Activated CD4-positive, alpha-beta memory T cell treated with anti-CD3 and anti-CD28 coated beads for 36 hours (primary cell): ENCODE data around the gene PATE1. TPM values are rescaled to one million over a fixed set of nuclear protein-coding genes. Genes with fewer than 3 reads are reported as not detected.

Experiments
- CTCF ChIA-PET: fragments of 350-600 bp; sonication (Branson Sonifier 250); formaldehyde crosslinking; loops from one replicate; lab custom pipeline; 2021; ENCODE audit warnings: antibody characterized with exemption, inconsistent platforms; lab: Charles Lee
- POLR2A ChIA-PET: fragments of 350-600 bp; sonication (Branson Sonifier 250); formaldehyde crosslinking; loops from one replicate; lab custom pipeline; 2021; ENCODE audit warnings: antibody characterized with exemption; lab: Charles Lee
- DNase-seq: peaks from one replicate; pipeline ENCODE4 v3.0.0-alpha.2; 2020
- H3K27ac Mint-ChIP-seq: one replicate; pipeline ENCODE4 v1.8.0; 2021; ENCODE audit warnings: mixed read lengths
- H3K27me3 Mint-ChIP-seq: one replicate; pipeline ENCODE4 v1.8.0; 2021; ENCODE audit warnings: mixed read lengths
- H3K36me3 Mint-ChIP-seq: one replicate; pipeline ENCODE4 v1.8.0; 2021; ENCODE audit warnings: mixed read lengths
- H3K4me1 Mint-ChIP-seq: one replicate; pipeline ENCODE4 v1.8.0; 2021; ENCODE audit warnings: low read depth, mixed read lengths
- H3K4me3 Mint-ChIP-seq: one replicate; pipeline ENCODE4 v1.8.0; 2021; ENCODE audit warnings: mild to moderate bottlenecking, mixed read lengths
- H3K9me3 Mint-ChIP-seq: one replicate; pipeline ENCODE4 v1.8.0; 2021; ENCODE audit warnings: mixed read lengths
- intact Hi-C: fragments of 100-400 bp; cut with micrococcal nuclease; formaldehyde crosslinking; loops from one replicate; pipeline ENCODE4 v1.15.1; 2023
- total RNA-seq, 2 experiments: library from RNA; stranded (reverse); gene quantifications; one replicate each; pipeline ENCODE4 v1.2.3, GENCODE V29; 2021

PATE1 gene
- total RNA-seq, 2 experiments from 2014 or later: not detected

- Mint-ChIP-seq H3K27ac (no peak overlapping the region), H3K9me3 (no peaks in the 10 kb centered on the region), H3K4me1 (no peaks in the 10 kb centered on the region), H3K4me3 (no peak overlapping the region), H3K27me3 (peaks cover 7% of the 10 kb centered on the region), H3K36me3 (no peaks in the 10 kb centered on the region)
- DNase-seq: no peak
- ChIA-PET CTCF (no interaction called here), POLR2A (no interaction called here)
- intact Hi-C loops: no loop called here
Observed at GRCh38 chr11:125766251-125766650, 20.2 kb downstream of the PATE1 start.

GRCh38 chr11:125768336-125769046, 22.4 kb downstream of the PATE1 start:
- no peak for DNase-seq
- H3K27ac Mint-ChIP-seq: no peak overlapping the region
- no peaks in the 10 kb centered on the region for H3K36me3 Mint-ChIP-seq
- no peak overlapping the region for H3K4me3 Mint-ChIP-seq
- intact Hi-C loops: no loop called here
- no peaks in the 10 kb centered on the region for H3K9me3 Mint-ChIP-seq
- H3K4me1 Mint-ChIP-seq: no peaks in the 10 kb centered on the region
- POLR2A ChIA-PET: no interaction called here
- CTCF ChIA-PET: no interaction called here
- H3K27me3 Mint-ChIP-seq: peaks cover 7% of the 10 kb centered on the region

- H3K4me3 Mint-ChIP-seq: no peak overlapping the region
- no peaks in the 10 kb centered on the region for H3K9me3 Mint-ChIP-seq
- intact Hi-C loops: no loop called here
- ChIA-PET POLR2A (no interaction called here), CTCF (no interaction called here)
- no peaks in the 10 kb centered on the region for H3K4me1 Mint-ChIP-seq
- DNase-seq: no peak
- no peaks in the 10 kb centered on the region for H3K36me3 Mint-ChIP-seq
- peaks cover 7% of the 10 kb centered on the region for H3K27me3 Mint-ChIP-seq
- no peak overlapping the region for H3K27ac Mint-ChIP-seq
Observed at GRCh38 chr11:125770583-125770982, 24.5 kb downstream of the PATE1 start.

DNA sequence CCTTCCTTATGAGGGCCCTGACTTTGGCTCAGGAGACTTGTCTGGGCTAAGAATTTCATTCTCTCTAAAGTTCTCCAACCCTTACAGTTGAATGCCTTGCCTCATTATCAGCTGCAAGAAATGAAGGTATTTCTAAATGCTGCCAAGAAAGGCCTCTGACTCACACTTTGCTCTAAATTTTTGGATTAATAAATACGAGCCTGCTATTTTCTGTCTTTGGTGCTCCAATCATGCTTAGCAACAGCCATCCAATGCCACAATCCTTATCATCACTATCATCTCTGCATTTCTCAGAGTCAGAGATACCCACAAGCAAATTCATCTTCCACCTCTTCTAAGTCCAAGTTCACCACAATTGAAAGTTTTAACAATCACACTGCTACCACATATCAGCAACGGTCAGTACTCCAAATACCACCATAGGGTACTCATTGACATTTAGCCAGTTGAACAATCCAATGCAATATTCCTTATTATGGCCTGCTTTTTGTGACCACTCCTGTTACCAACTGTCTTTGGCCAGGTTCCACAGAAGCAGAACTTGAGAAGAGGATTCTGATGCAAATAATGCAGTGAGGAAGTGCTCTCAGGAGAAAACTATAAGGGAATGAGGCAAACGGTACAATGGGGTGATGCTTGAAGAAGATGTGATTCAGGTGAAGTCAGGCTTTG, 26.9 kb downstream of the PATE1 start:
- ChIA-PET POLR2A (no interaction called here), CTCF (no interaction called here)
- Mint-ChIP-seq H3K4me3 (no peak overlapping the region), H3K36me3 (no peaks in the 10 kb centered on the region), H3K27me3 (peaks cover 11% of the 10 kb centered on the region), H3K9me3 (no peaks in the 10 kb centered on the region), H3K4me1 (no peaks in the 10 kb centered on the region), H3K27ac (no peak overlapping the region)
- DNase-seq: no peak
- intact Hi-C loops: no loop called here

GRCh38 chr11:125773516-125773915, 27.4 kb downstream of the PATE1 start:
- ChIA-PET POLR2A (no interaction called here), CTCF (no interaction called here)
- Mint-ChIP-seq H3K36me3 (no peaks in the 10 kb centered on the region), H3K27me3 (peaks cover 10% of the 10 kb centered on the region), H3K4me3 (no peak overlapping the region), H3K9me3 (no peaks in the 10 kb centered on the region), H3K27ac (no peak overlapping the region), H3K4me1 (no peaks in the 10 kb centered on the region)
- DNase-seq: no peak
- intact Hi-C loops: no loop called here

DNA sequence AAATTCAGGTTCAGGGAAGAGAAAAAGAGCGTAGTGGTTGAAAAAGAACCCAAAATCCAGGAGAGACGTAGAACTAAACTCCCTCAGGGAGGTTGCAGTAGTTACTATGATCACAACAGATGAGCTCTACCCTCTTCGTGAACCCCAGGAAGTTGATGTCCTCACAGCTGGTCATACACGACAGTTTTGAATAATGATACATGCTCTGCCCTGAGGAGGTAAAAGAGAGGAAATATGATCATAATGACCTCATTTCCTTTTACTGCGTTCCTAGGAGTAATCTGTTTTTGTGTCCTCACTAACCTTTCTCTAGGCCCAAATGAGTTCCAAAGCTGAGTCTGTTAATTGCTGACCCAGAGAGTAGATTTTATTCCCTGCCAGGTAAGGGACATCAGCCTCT, 31.2 kb downstream of the PATE1 start:
- CTCF ChIA-PET: no interaction called here

DNA sequence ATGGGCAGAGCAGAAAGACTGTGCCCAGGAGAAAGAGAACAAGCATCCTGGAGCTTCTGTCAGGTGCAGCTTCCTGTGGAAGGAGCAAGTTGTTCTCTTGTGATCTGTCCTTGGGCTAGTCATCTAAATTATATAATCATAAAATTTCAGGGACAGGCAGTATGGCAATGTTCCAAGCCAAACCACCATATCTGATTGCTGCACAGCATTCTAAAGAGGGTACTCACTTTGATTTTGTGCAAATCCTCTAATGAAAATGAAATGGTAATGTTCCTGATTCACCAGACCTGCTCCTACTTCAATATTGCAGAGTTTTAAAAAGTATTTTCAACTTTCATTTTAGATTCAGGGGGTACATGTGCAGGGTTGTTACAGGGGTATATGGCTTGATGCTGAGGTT, 32.6 kb downstream of the PATE1 start, which contains the start of gene PATE2:
Gene PATE2, minus strand, starts transcription at position 101 of the 400 bp plus-strand sequence. Its CDS starts 55 bp downstream, at position 46.
- Mint-ChIP-seq H3K4me1 (no peaks in the 10 kb centered on the region), H3K4me3 (no peak within 1 kb of the TSS), H3K27ac (no peak within 1 kb of the TSS), H3K27me3 (peaks cover 19% of the 10 kb centered on the region), H3K36me3 (no peaks in the 10 kb centered on the region), H3K9me3 (peaks cover 2% of the 10 kb centered on the region)
- DNase-seq: no peak
- POLR2A ChIA-PET: no interaction called here
- CTCF ChIA-PET: no interaction called here
- intact Hi-C loops: no loop called here

More for the DNA sequence above, 31.2 kb downstream of the PATE1 start:
- POLR2A ChIA-PET: no interaction called here
- Mint-ChIP-seq H3K4me1 (no peaks in the 10 kb centered on the region), H3K4me3 (no peak overlapping the region), H3K27ac (no peak overlapping the region), H3K36me3 (no peaks in the 10 kb centered on the region), H3K27me3 (peaks cover 18% of the 10 kb centered on the region), H3K9me3 (no peaks in the 10 kb centered on the region)
- intact Hi-C loops: no loop called here
- DNase-seq: no peak

GRCh38 chr11:125784678-125785077, 38.6 kb downstream of the PATE1 start:
- peaks cover 2% of the 10 kb centered on the region for H3K9me3 Mint-ChIP-seq
- H3K4me3 Mint-ChIP-seq: no peak overlapping the region
- POLR2A ChIA-PET: no interaction called here
- CTCF ChIA-PET: no interaction called here
- H3K4me1 Mint-ChIP-seq: no peaks in the 10 kb centered on the region
- no peaks in the 10 kb centered on the region for H3K36me3 Mint-ChIP-seq
- intact Hi-C loops: no loop called here
- no peak for DNase-seq
- no peak overlapping the region for H3K27ac Mint-ChIP-seq
- H3K27me3 Mint-ChIP-seq: peaks cover 6% of the 10 kb centered on the region

- CTCF ChIA-PET: no interaction called here
- peaks cover 3% of the 10 kb centered on the region for H3K27me3 Mint-ChIP-seq
- DNase-seq: no peak
- H3K27ac Mint-ChIP-seq: no peak within 1 kb of the TSS
- no peaks in the 10 kb centered on the region for H3K36me3 Mint-ChIP-seq
- POLR2A ChIA-PET: no interaction called here
- intact Hi-C loops: no loop called here
- H3K4me1 Mint-ChIP-seq: no peaks in the 10 kb centered on the region
- no peak within 1 kb of the TSS for H3K4me3 Mint-ChIP-seq
- peaks cover 5% of the 10 kb centered on the region for H3K9me3 Mint-ChIP-seq
Observed at GRCh38 chr11:125787827-125788226, 41.7 kb downstream of the PATE1 start, which contains the start of gene PATE3. TSS of gene PATE3 (plus strand) at chr11:125788127. CDS start at chr11:125788152, 25 bp downstream.

GRCh38 chr11:125790825-125791224, 44.7 kb downstream of the PATE1 start:
- Mint-ChIP-seq H3K36me3 (no peaks in the 10 kb centered on the region), H3K4me3 (no peak overlapping the region), H3K9me3 (peaks cover 25% of the 10 kb centered on the region), H3K27me3 (peaks cover 2% of the 10 kb centered on the region), H3K27ac (no peak overlapping the region), H3K4me1 (no peaks in the 10 kb centered on the region)
- ChIA-PET POLR2A (no interaction called here), CTCF (no interaction called here)
- no peak for DNase-seq
- intact Hi-C loops: no loop called here

DNA sequence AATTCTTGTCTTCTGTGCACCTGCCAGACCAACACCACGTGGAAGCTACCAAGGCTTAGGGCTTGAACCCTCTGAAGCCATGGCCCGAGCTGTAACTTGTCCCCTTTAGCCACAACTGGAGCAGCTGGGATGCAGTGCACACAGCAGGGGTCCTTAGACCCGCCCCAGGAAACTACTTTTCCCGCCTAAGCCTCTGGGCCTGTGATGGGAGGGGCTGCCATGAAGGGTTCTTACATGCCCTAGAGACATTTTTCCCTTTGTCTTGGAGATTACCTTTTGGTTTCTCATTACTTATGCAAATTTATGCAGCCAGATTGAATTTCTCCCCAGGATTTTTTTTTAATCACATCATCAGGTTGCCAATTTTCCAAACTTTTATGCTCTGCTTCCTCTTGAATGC, 51.6 kb downstream of the PATE1 start:
- Mint-ChIP-seq H3K4me1 (no peaks in the 10 kb centered on the region), H3K27me3 (peaks cover 10% of the 10 kb centered on the region), H3K4me3 (no peak overlapping the region), H3K27ac (no peak overlapping the region), H3K9me3 (peaks cover 53% of the 10 kb centered on the region), H3K36me3 (peaks cover 1% of the 10 kb centered on the region)
- intact Hi-C loops: no loop called here
- CTCF ChIA-PET: no interaction called here
- DNase-seq: no peak
- POLR2A ChIA-PET: no interaction called here
